HepG2 (cell line): ENCODE data around the gene SBSN.

Experiments
- FOXA3 ChIP-seq: IDR thresholded peaks from 2 replicates; pipeline ENCODE4 v1.6.1; 2016; ENCODE audit warnings: missing genetic modification reagents, missing compliant biosample characterization
- HMG20B ChIP-seq: conservative IDR thresholded peaks from 2 replicates; pipeline ENCODE4 v1.6.1; 2016; ENCODE audit warnings: missing genetic modification reagents, missing compliant biosample characterization
- NFE2 ChIP-seq: sonication (generic); formaldehyde crosslinking; IDR thresholded peaks from 2 replicates; pipeline ENCODE4 v1.4.0; 2020; ENCODE audit warnings: missing genetic modification reagents
- POLR2A ChIP-seq, 2 experiments: IDR thresholded peaks; 2 replicates each; pipeline ENCODE4 v1.6.1; 2011; ENCODE audit warnings: low read depth in 2 of 2, low read length in 2 of 2, mild to moderate bottlenecking in 1 of 2, moderate library complexity in 1 of 2; ENCODE audit not compliant: insufficient read depth in 1 of 2
- RFX5 ChIP-seq: IDR thresholded peaks from 2 replicates; pipeline ENCODE4 v1.6.1; 2011; ENCODE audit warnings: low read depth, low read length, improper control_type of control experiment
- YY1 ChIP-seq: IDR thresholded peaks from 2 replicates; pipeline ENCODE4 v1.6.1; 2011; ENCODE audit warnings: low read length, low read depth, moderate library complexity, mild to moderate bottlenecking; ENCODE audit not compliant: insufficient read depth, insufficient replicate concordance
- ZNF547 ChIP-seq: sonication (generic); formaldehyde crosslinking; IDR thresholded peaks from 2 replicates; pipeline ENCODE4 v1.5.1; 2020; ENCODE audit warnings: mild to moderate bottlenecking, missing genetic modification reagents
- ZNF766 ChIP-seq: sonication (generic); formaldehyde crosslinking; IDR thresholded peaks from 2 replicates; pipeline ENCODE4 v1.5.0; 2020; ENCODE audit warnings: missing genetic modification reagents, borderline replicate concordance
- TF ChIP-seq, protein P1 (sequence below): IDR thresholded peaks from 2 replicates; pipeline ENCODE4 v1.6.1; 2016; ENCODE audit warnings: low read depth
- TF ChIP-seq, protein P2 (sequence below): sonication (generic); formaldehyde crosslinking; IDR thresholded peaks from 2 replicates; pipeline ENCODE4 v1.5.0; 2020; ENCODE audit warnings: mild to moderate bottlenecking, missing genetic modification reagents, moderate library complexity
- TF ChIP-seq, protein P3 (sequence below), 2 experiments: IDR thresholded peaks; 2 replicates each; pipeline ENCODE4 v1.6.1; 2011 to 2012; ENCODE audit warnings: low read length in 2 of 2, borderline replicate concordance in 1 of 2, low read depth in 1 of 2, mild to moderate bottlenecking in 1 of 2, moderate library complexity in 1 of 2

DNA sequence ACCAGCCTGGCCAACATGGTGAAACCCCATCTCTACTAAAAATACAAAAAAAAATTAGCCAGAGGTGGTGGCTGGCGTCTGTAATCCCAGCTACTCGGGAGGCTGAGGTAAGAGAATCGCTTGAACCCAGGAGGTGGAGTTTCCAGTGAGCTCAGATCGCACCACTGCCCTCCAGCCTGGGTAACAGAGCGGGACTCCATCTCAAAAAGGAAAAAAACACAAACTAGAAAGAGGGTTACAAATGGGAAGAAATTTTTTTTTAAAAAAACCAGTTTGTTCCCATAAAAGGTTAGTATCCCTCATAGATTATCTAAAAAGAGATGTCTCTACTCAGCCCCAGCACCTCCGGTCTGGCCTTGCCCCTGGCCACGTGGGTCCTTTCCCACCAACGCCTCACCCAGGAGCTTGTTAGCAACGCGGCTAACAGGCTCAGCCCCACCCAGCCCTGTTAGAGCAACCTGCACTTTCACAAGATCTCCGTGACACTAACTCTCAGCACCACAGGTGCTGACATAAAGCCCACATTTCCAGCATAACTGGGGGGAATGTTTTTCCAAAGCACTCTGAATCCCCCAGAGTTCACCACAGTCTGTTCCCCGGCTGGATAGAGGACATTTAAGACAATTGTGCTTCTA lies 19.0 kb downstream of the SBSN start:
- TF ChIP-seq RFX5 = no peak
- no peak for TF ChIP-seq NFE2 (CRISPR knock-in tag)
- no peak for TF ChIP-seq HMG20B
- TF ChIP-seq, protein P1, sequence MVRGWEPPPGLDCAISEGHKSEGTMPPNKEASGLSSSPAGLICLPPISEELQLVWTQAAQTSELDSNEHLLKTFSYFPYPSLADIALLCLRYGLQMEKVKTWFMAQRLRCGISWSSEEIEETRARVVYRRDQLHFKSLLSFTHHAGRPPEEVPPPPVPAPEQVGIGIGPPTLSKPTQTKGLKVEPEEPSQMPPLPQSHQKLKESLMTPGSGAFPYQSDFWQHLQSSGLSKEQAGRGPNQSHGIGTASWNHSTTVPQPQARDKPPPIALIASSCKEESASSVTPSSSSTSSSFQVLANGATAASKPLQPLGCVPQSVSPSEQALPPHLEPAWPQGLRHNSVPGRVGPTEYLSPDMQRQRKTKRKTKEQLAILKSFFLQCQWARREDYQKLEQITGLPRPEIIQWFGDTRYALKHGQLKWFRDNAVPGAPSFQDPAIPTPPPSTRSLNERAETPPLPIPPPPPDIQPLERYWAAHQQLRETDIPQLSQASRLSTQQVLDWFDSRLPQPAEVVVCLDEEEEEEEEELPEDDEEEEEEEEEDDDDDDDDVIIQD (CRISPR knock-in tag) = no peak
- TF ChIP-seq ZNF547 (CRISPR knock-in tag) = no peak
- TF ChIP-seq, protein P2, sequence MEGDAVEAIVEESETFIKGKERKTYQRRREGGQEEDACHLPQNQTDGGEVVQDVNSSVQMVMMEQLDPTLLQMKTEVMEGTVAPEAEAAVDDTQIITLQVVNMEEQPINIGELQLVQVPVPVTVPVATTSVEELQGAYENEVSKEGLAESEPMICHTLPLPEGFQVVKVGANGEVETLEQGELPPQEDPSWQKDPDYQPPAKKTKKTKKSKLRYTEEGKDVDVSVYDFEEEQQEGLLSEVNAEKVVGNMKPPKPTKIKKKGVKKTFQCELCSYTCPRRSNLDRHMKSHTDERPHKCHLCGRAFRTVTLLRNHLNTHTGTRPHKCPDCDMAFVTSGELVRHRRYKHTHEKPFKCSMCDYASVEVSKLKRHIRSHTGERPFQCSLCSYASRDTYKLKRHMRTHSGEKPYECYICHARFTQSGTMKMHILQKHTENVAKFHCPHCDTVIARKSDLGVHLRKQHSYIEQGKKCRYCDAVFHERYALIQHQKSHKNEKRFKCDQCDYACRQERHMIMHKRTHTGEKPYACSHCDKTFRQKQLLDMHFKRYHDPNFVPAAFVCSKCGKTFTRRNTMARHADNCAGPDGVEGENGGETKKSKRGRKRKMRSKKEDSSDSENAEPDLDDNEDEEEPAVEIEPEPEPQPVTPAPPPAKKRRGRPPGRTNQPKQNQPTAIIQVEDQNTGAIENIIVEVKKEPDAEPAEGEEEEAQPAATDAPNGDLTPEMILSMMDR (CRISPR knock-in tag) = no peak
- TF ChIP-seq YY1 = no peak
- TF ChIP-seq, protein P3, sequence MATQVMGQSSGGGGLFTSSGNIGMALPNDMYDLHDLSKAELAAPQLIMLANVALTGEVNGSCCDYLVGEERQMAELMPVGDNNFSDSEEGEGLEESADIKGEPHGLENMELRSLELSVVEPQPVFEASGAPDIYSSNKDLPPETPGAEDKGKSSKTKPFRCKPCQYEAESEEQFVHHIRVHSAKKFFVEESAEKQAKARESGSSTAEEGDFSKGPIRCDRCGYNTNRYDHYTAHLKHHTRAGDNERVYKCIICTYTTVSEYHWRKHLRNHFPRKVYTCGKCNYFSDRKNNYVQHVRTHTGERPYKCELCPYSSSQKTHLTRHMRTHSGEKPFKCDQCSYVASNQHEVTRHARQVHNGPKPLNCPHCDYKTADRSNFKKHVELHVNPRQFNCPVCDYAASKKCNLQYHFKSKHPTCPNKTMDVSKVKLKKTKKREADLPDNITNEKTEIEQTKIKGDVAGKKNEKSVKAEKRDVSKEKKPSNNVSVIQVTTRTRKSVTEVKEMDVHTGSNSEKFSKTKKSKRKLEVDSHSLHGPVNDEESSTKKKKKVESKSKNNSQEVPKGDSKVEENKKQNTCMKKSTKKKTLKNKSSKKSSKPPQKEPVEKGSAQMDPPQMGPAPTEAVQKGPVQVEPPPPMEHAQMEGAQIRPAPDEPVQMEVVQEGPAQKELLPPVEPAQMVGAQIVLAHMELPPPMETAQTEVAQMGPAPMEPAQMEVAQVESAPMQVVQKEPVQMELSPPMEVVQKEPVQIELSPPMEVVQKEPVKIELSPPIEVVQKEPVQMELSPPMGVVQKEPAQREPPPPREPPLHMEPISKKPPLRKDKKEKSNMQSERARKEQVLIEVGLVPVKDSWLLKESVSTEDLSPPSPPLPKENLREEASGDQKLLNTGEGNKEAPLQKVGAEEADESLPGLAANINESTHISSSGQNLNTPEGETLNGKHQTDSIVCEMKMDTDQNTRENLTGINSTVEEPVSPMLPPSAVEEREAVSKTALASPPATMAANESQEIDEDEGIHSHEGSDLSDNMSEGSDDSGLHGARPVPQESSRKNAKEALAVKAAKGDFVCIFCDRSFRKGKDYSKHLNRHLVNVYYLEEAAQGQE (IDR thresholded peaks at IDR 0.05; ENCODE audit: borderline replicate concordance in 1 of 2, low read depth in 1 of 2, low read length in 2 of 2) = no peak
- TF ChIP-seq ZNF766 (CRISPR knock-in tag) = no peak
- TF ChIP-seq POLR2A (IDR thresholded peaks at IDR 0.05; ENCODE audit: insufficient read depth in 1 of 2, low read depth in 2 of 2, low read length in 2 of 2) = no peak
- TF ChIP-seq FOXA3 = no peak; the same call in 1 of the 2 replicates
